ENCODE results near the gene USF1. TPM values are rescaled to one million over a fixed set of nuclear protein-coding genes. Genes with fewer than 3 reads are reported as not detected.

USF1 gene
- total RNA-seq, 2 donors from 2014 or later: 57.9 to 69.4 TPM

GRCh38 chr1:161046605-161047228 is 940 bp upstream of the USF1 start:
- peaks cover 9 to 18% of the 10 kb centered on the region in 2 donors for H3K4me1 ChIP-seq (ENCODE audit: control insufficient read depth in 1 of 2, low read depth in 2 of 2)
- H3K27me3 ChIP-seq (replicated peaks; ENCODE audit: insufficient read depth): no peaks in the 10 kb centered on the region
- H3K36me3 ChIP-seq: peaks cover 14% of the 10 kb centered on the region
- H3K9me3 ChIP-seq: no peaks in the 10 kb centered on the region
- no peak for DNase-seq (ENCODE audit: low spot score)
- H3K4me3 ChIP-seq: peak overlapping the region; percentile 88
- H3K27ac ChIP-seq: peak overlapping the region; percentile 93 to 94
- TF ChIP-seq CTCF (IDR thresholded peaks at IDR 0.05): no peak
- no peak for ATAC-seq (ENCODE audit: insufficient number of reproducible peaks, low FRiP score, low read depth)

GRCh38 chr1:161044908-161045735 is 655 bp downstream of the USF1 start:
- Histone ChIP-seq H3K36me3 (peaks cover 30% of the 10 kb centered on the region), H3K4me3 (peak overlapping the region; percentile 88), H3K9me3 (no peaks in the 10 kb centered on the region), H3K4me1 (ENCODE audit: control insufficient read depth in 1 of 2, low read depth in 2 of 2) (peaks cover 9 to 18% of the 10 kb centered on the region in 2 donors), H3K27me3 (replicated peaks; ENCODE audit: insufficient read depth) (no peaks in the 10 kb centered on the region), H3K27ac (peak overlapping the region; percentile 93 to 94)
- peak; percentile 37 for ATAC-seq (ENCODE audit: insufficient number of reproducible peaks, low FRiP score, low read depth)
- no peak for DNase-seq (ENCODE audit: low spot score)
- TF ChIP-seq CTCF (IDR thresholded peaks at IDR 0.05): no peak

- Histone ChIP-seq H3K27ac (peak overlapping the region; percentile 93 to 94), H3K4me1 (ENCODE audit: control insufficient read depth in 1 of 2, low read depth in 2 of 2) (peaks cover 9 to 18% of the 10 kb centered on the region in 2 donors), H3K4me3 (peak overlapping the region; percentile 88), H3K9me3 (no peaks in the 10 kb centered on the region), H3K36me3 (peaks cover 36% of the 10 kb centered on the region), H3K27me3 (replicated peaks; ENCODE audit: insufficient read depth) (no peaks in the 10 kb centered on the region)
- ATAC-seq (ENCODE audit: insufficient number of reproducible peaks, low FRiP score, low read depth) (no peak), DNase-seq (ENCODE audit: low spot score) (no peak)
- TF ChIP-seq CTCF (IDR thresholded peaks at IDR 0.05): no peak
Measured at GRCh38 chr1:161044535-161044907, 1.3 kb downstream of the USF1 start.

GRCh38 chr1:161039546-161039945 is 6.2 kb downstream of the USF1 start:
- Histone ChIP-seq H3K4me3 (no peak overlapping the region), H3K27me3 (replicated peaks; ENCODE audit: insufficient read depth) (no peaks in the 10 kb centered on the region), H3K9me3 (no peaks in the 10 kb centered on the region), H3K4me1 (ENCODE audit: control insufficient read depth in 1 of 2, low read depth in 2 of 2) (peaks cover 8 to 16% of the 10 kb centered on the region in 2 donors), H3K36me3 (peaks cover 39% of the 10 kb centered on the region), H3K27ac (no peak overlapping the region)
- TF ChIP-seq CTCF (IDR thresholded peaks at IDR 0.05): no peak
- DNase-seq (ENCODE audit: low spot score) (no peak), ATAC-seq (ENCODE audit: insufficient number of reproducible peaks, low FRiP score, low read depth) (no peak)

GRCh38 chr1:161039154-161039545 is 6.6 kb downstream of the USF1 start:
- Histone ChIP-seq H3K4me1 (ENCODE audit: control insufficient read depth in 1 of 2, low read depth in 2 of 2) (peaks cover 4 to 12% of the 10 kb centered on the region in 2 donors), H3K27ac (no peak overlapping the region), H3K36me3 (peaks cover 39% of the 10 kb centered on the region), H3K27me3 (replicated peaks; ENCODE audit: insufficient read depth) (no peaks in the 10 kb centered on the region), H3K9me3 (no peaks in the 10 kb centered on the region), H3K4me3 (peak overlapping the region; percentile 70)
- no peak for TF ChIP-seq CTCF (IDR thresholded peaks at IDR 0.05)
- no peak for ATAC-seq (ENCODE audit: insufficient number of reproducible peaks, low FRiP score, low read depth)
- DNase-seq (ENCODE audit: low spot score): no peak
